ENCODE data around the gene PCSK9.

GRCh38 chr1:55060133-55060999, 21.0 kb downstream of the PCSK9 start:
- TF ChIP-seq CTCF (optimal IDR thresholded peaks at IDR 0.05 in 1 of 3, IDR thresholded peaks at IDR 0.05 in 1 of 3, conservative IDR thresholded peaks at IDR 0.05 in 1 of 3; ENCODE audit: extremely low read depth in 1 of 3, insufficient read depth in 2 of 3, low read length in 3 of 3) (no peak), EZH2 (IDR thresholded peaks at IDR 0.05; ENCODE audit: low read length) (no peak)

Data from keratinocyte (primary cell).